ENCODE measurements around the gene ZSCAN10. TPM values are rescaled to one million over a fixed set of nuclear protein-coding genes. Genes with fewer than 3 reads are reported as not detected.

ZSCAN10 gene
- total RNA-seq, 1 experiment from 2014 or later: not detected

GRCh38 chr16:3062553-3062952, 36.5 kb downstream of the ZSCAN10 start:
- Histone ChIP-seq H4K20me1 (ENCODE audit: low read length) (no peaks in the 10 kb centered on the region), H3K4me1 (ENCODE audit: insufficient read depth, low read length) (peaks cover 11% of the 10 kb centered on the region), H3F3A (ENCODE audit: low read length, unreplicated experiment) (no peaks in the 10 kb centered on the region), H3K9ac (ENCODE audit: low read length) (no peak overlapping the region), H3K4me2 (ENCODE audit: low read length) (no peak overlapping the region), H3K79me2 (ENCODE audit: low read length) (no peaks in the 10 kb centered on the region), H3K9me2 (replicated peaks; ENCODE audit: low read length) (no peaks in the 10 kb centered on the region), H3K36me3 (ENCODE audit: low read depth, low read length) (no peaks in the 10 kb centered on the region), H2AFZ (ENCODE audit: low read length) (no peak overlapping the region), H3K27me3 (ENCODE audit: low read length) (no peaks in the 10 kb centered on the region), H3K4me3 (ENCODE audit: low read length) (no peak overlapping the region), H3K27ac (ENCODE audit: low read length) (no peak overlapping the region), H3K9me3 (ENCODE audit: low read length) (no peaks in the 10 kb centered on the region)
- intact Hi-C loops (cut with micrococcal nuclease): no loop called here
- POLR2A ChIA-PET (ENCODE audit: unreplicated experiment): no interaction called here
- TF ChIP-seq EZH2 (IDR thresholded peaks at IDR 0.05; ENCODE audit: low read length, unreplicated experiment) (no peak), EZH2phosphoT487 (IDR thresholded peaks at IDR 0.05; ENCODE audit: borderline replicate concordance, low read length) (no peak)
- TF ChIP-seq, protein P1, sequence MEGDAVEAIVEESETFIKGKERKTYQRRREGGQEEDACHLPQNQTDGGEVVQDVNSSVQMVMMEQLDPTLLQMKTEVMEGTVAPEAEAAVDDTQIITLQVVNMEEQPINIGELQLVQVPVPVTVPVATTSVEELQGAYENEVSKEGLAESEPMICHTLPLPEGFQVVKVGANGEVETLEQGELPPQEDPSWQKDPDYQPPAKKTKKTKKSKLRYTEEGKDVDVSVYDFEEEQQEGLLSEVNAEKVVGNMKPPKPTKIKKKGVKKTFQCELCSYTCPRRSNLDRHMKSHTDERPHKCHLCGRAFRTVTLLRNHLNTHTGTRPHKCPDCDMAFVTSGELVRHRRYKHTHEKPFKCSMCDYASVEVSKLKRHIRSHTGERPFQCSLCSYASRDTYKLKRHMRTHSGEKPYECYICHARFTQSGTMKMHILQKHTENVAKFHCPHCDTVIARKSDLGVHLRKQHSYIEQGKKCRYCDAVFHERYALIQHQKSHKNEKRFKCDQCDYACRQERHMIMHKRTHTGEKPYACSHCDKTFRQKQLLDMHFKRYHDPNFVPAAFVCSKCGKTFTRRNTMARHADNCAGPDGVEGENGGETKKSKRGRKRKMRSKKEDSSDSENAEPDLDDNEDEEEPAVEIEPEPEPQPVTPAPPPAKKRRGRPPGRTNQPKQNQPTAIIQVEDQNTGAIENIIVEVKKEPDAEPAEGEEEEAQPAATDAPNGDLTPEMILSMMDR (conservative IDR thresholded peaks at IDR 0.05; ENCODE audit: low read depth, low read length): no peak
- DNase-seq (no peak), ATAC-seq (no peak)
- BruUV-seq (replicated peaks): no TSS peak
- CTCF ChIA-PET: no interaction called here

DNA sequence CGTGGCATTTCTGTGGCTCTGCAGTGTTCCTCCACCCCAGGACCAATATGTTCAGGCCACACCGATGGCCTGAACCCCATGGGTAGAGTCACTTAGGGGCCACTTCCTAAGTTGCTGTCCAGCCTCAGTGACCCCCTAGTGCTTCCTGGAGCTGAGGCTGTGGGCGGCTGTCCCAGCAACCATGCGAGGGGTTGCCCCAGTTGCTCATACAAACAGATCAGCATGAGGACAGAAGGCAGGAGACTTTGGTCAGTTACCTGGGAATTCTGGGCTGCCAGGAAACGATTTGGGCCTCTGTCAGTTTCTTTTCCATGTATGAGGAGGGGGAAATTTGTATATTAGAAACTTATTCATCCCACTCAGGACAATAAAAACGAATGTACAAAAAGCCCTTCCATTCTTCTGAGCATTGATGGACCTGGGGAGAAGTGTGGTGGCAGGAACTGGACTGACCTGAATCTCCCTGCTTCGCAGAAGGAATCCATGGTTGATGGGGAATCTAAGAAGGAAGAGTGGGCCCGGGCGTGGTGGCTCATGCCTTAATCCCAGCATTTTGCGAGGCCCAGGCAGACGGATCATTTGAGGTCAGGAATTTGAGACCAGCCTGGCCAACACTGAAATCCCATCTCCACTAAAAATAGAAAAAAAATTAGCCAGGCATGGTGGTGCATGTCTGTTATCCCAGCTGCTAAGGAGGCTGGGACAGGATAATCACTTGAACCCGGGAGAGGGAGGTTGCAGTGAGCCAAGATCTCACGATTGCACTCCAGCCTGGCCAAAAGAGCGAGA, 38.6 kb downstream of the ZSCAN10 start:
- DNase-seq (no peak), ATAC-seq (no peak)
- ChIA-PET CTCF (no interaction called here), POLR2A (ENCODE audit: unreplicated experiment) (no interaction called here)
- Histone ChIP-seq H3F3A (ENCODE audit: low read length, unreplicated experiment) (no peaks in the 10 kb centered on the region), H3K4me2 (ENCODE audit: low read length) (no peak overlapping the region), H3K27ac (ENCODE audit: low read length) (no peak overlapping the region), H3K27me3 (ENCODE audit: low read length) (no peaks in the 10 kb centered on the region), H3K9me3 (ENCODE audit: low read length) (no peaks in the 10 kb centered on the region), H3K79me2 (ENCODE audit: low read length) (no peaks in the 10 kb centered on the region), H3K4me3 (ENCODE audit: low read length) (no peak overlapping the region), H3K36me3 (ENCODE audit: low read depth, low read length) (no peaks in the 10 kb centered on the region), H3K9me2 (replicated peaks; ENCODE audit: low read length) (no peaks in the 10 kb centered on the region), H2AFZ (ENCODE audit: low read length) (no peak overlapping the region), H4K20me1 (ENCODE audit: low read length) (no peaks in the 10 kb centered on the region), H3K9ac (ENCODE audit: low read length) (no peak overlapping the region), H3K4me1 (ENCODE audit: insufficient read depth, low read length) (peaks cover 8% of the 10 kb centered on the region)
- intact Hi-C loops (cut with micrococcal nuclease): no loop called here
- no TSS peak for BruUV-seq (replicated peaks)
- TF ChIP-seq EZH2phosphoT487 (IDR thresholded peaks at IDR 0.05; ENCODE audit: borderline replicate concordance, low read length) (no peak), EZH2 (IDR thresholded peaks at IDR 0.05; ENCODE audit: low read length, unreplicated experiment) (no peak)
- TF ChIP-seq, protein P1 (conservative IDR thresholded peaks at IDR 0.05; ENCODE audit: low read depth, low read length): no peak

DNA sequence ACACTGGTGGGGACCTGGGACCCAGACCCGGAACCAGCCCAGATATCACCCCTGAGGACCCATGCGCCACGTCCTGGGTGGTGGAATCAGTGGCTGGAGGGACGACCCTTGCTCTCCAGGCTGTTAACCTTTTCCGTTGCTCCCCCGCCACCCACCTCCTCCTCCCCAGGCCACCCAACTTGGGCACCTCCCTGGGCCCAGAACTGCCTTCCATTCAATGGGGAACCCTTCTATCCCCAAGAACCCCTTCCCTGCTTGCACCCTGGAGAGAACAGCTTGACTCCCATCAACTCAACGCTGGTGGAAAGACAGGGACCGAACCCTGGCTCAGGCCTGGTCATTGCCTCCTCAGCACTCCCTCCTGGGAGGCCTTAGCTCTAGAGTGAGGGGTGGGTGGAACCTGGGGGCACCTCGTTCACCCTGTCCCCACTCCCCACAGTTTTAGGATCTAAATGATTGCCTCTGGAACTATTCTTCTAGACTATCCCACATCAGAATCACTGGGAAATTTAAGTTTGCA, 39.3 kb downstream of the ZSCAN10 start:
- DNase-seq (no peak), ATAC-seq (no peak)
- H3K9me3 ChIP-seq (ENCODE audit: low read length): no peaks in the 10 kb centered on the region
- BruUV-seq (replicated peaks): TSS peak; percentile 79
- peak overlapping the region; percentile 98 for H3K4me2 ChIP-seq (ENCODE audit: low read length)
- intact Hi-C loops (cut with micrococcal nuclease): loop anchor here (1.0 kb wide), 1 partner anchor 65 kb away; no protein-coding TSS in a partner anchor
- ChIA-PET POLR2A (ENCODE audit: unreplicated experiment) (no interaction called here), CTCF (interaction anchor here (1.7 kb wide), 1 partner anchor 54 kb away, joined by 5 read pairs; no protein-coding TSS in a partner anchor)
- no peaks in the 10 kb centered on the region for H3K79me2 ChIP-seq (ENCODE audit: low read length)
- H3K36me3 ChIP-seq (ENCODE audit: low read depth, low read length): no peaks in the 10 kb centered on the region
- peak overlapping the region; percentile 90 for H2AFZ ChIP-seq (ENCODE audit: low read length)
- peak overlapping the region; percentile 51 for H3K9ac ChIP-seq (ENCODE audit: low read length)
- TF ChIP-seq EZH2phosphoT487 (IDR thresholded peaks at IDR 0.05; ENCODE audit: borderline replicate concordance, low read length) (no peak), EZH2 (IDR thresholded peaks at IDR 0.05; ENCODE audit: low read length, unreplicated experiment) (no peak)
- TF ChIP-seq, protein P1 (conservative IDR thresholded peaks at IDR 0.05; ENCODE audit: low read depth, low read length): no peak
- no peaks in the 10 kb centered on the region for H3F3A ChIP-seq (ENCODE audit: low read length, unreplicated experiment)
- H3K4me3 ChIP-seq (ENCODE audit: low read length): peak overlapping the region; percentile 86
- H3K27ac ChIP-seq (ENCODE audit: low read length): no peak overlapping the region
- no peaks in the 10 kb centered on the region for H3K9me2 ChIP-seq (replicated peaks; ENCODE audit: low read length)
- H3K4me1 ChIP-seq (ENCODE audit: insufficient read depth, low read length): peaks cover under 1% of the 10 kb centered on the region
- no peaks in the 10 kb centered on the region for H3K27me3 ChIP-seq (ENCODE audit: low read length)
- H4K20me1 ChIP-seq (ENCODE audit: low read length): no peaks in the 10 kb centered on the region

Data from PC-3 (cell line).